Testis (tissue), 2 donors: Measurements from ENCODE around the gene NCR2.

Experiments used
- CTCF ChIP-seq, 3 experiments: fragments of 450-650 bp in 2 of 3; fragments of 200-600 bp in 1 of 3; sonication (generic) in 1 of 3; IDR thresholded peaks; one replicate each; pipeline ENCODE4 v1.5.1; 2016 to 2019; ENCODE audit warnings: antibody characterized with exemption in 3 of 3, mild to moderate bottlenecking in 2 of 3, moderate library complexity in 1 of 3
- POLR2A ChIP-seq: fragments of 450-650 bp; IDR thresholded peaks from one replicate; pipeline ENCODE4 v1.6.1; 2017; ENCODE audit warnings: antibody characterized with exemption, mild to moderate bottlenecking, moderate library complexity

GRCh38 chr6:41306187-41306854, 29.1 kb upstream of the NCR2 start:
- TF ChIP-seq CTCF (IDR thresholded peaks at IDR 0.05) (peak; percentile 20 to 62 (median 39)), POLR2A (no peak)
